GM21360 (cell line): ENCODE results near the gene DDIAS.
"Not testable (repeated sequence)": the region's sequence is repeated elsewhere in the genome, so short reads cannot be mapped to it uniquely, and the experiment has no call there.

Source experiments
- ATAC-seq: cut with Tn5 transposase; IDR thresholded peaks from one replicate; pipeline ENCODE4 v1.9.1; 2021; ENCODE audit warnings: mild to moderate bottlenecking, moderate library complexity; ENCODE audit not compliant: unreplicated experiment

Gene DDIAS

GRCh38 chr11:82890002-82890341, 11.6 kb upstream of the DDIAS start:
- ATAC-seq = no peak

- no peak for ATAC-seq
These were observed 10.6 kb upstream of the DDIAS start for GRCh38 chr11:82890936-82891335.

- ATAC-seq = no peak
These were observed 8.8 kb upstream of the DDIAS start for GRCh38 chr11:82892611-82893169.

- ATAC-seq = peak; percentile 32
These were observed 6.0 kb upstream of the DDIAS start for GRCh38 chr11:82895437-82896091.

GRCh38 chr11:82896183-82896582, 5.4 kb upstream of the DDIAS start:
- ATAC-seq = no peak

- no peak for ATAC-seq
These were observed 3.3 kb upstream of the DDIAS start for GRCh38 chr11:82898241-82898640.

- ATAC-seq = no peak
These were observed 2.2 kb upstream of the DDIAS start for GRCh38 chr11:82899186-82899820.

- no peak for ATAC-seq
These were observed 1.6 kb upstream of the DDIAS start for GRCh38 chr11:82899957-82900276.

- ATAC-seq = peak; percentile 77
These were observed 1.0 kb upstream of the DDIAS start, which contains the start of gene PRCP for GRCh38 chr11:82900277-82901164. Gene PRCP, minus strand, starts transcription at chr11:82900430. Its CDS starts 28 bp downstream, at chr11:82900402.

- ATAC-seq = no peak
These were observed 468 bp downstream of the DDIAS start for GRCh38 chr11:82901922-82902485.

- no peak for ATAC-seq
These were observed 1.3 kb downstream of the DDIAS start for GRCh38 chr11:82902880-82903279.

GRCh38 chr11:82903843-82904586, 2.5 kb downstream of the DDIAS start:
- no peak for ATAC-seq

GRCh38 chr11:82906236-82906635, 4.7 kb downstream of the DDIAS start:
- no peak for ATAC-seq

GRCh38 chr11:82906931-82907330, 5.4 kb downstream of the DDIAS start:
- no peak for ATAC-seq

GRCh38 chr11:82907371-82907770, 5.8 kb downstream of the DDIAS start:
- no peak for ATAC-seq

GRCh38 chr11:82908311-82908710, 6.8 kb downstream of the DDIAS start:
- ATAC-seq = no peak

GRCh38 chr11:82909015-82909640, 7.6 kb downstream of the DDIAS start:
- ATAC-seq = no peak

GRCh38 chr11:82919786-82920185, 18.2 kb downstream of the DDIAS start:
- ATAC-seq = not testable (repeated sequence)

- not testable (repeated sequence) for ATAC-seq
These were observed 18.7 kb downstream of the DDIAS start for GRCh38 chr11:82920227-82920626.
